HG03457 (cell line): ENCODE data around the gene TNNI3K.
"Not testable (repeated sequence)": the region's sequence is repeated elsewhere in the genome, so short reads cannot be mapped to it uniquely, and the experiment has no call there.

Experiments
- ATAC-seq: cut with Tn5 transposase; IDR thresholded peaks from one replicate; pipeline ENCODE4 v1.9.1; 2021; ENCODE audit warnings: moderate number of reproducible peaks; ENCODE audit not compliant: unreplicated experiment

Gene TNNI3K, protein sequence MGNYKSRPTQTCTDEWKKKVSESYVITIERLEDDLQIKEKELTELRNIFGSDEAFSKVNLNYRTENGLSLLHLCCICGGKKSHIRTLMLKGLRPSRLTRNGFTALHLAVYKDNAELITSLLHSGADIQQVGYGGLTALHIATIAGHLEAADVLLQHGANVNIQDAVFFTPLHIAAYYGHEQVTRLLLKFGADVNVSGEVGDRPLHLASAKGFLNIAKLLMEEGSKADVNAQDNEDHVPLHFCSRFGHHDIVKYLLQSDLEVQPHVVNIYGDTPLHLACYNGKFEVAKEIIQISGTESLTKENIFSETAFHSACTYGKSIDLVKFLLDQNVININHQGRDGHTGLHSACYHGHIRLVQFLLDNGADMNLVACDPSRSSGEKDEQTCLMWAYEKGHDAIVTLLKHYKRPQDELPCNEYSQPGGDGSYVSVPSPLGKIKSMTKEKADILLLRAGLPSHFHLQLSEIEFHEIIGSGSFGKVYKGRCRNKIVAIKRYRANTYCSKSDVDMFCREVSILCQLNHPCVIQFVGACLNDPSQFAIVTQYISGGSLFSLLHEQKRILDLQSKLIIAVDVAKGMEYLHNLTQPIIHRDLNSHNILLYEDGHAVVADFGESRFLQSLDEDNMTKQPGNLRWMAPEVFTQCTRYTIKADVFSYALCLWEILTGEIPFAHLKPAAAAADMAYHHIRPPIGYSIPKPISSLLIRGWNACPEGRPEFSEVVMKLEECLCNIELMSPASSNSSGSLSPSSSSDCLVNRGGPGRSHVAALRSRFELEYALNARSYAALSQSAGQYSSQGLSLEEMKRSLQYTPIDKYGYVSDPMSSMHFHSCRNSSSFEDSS

DNA sequence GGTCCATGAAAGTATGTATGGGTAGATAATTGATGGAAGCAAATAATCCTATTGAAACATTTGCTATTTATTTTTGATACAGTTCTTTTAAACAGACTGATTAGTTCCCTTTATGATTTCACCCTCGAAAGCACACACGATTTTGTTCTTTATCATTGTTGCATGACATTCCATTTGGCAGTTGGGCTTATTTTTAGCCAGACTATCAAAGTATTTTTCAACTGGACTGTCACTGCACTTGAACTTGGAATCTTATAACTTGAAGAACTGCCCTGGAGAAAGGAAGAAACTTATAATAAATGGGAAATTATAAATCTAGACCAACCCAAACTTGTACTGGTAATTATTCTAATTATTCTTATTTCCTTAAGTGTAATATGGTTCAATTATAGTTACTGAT, at the start of gene TNNI3K:
Gene TNNI3K, plus strand, starts transcription at position 235 of the 400 bp plus-strand sequence. Its CDS starts 65 bp downstream, at position 300.
- ATAC-seq, result no peak

DNA sequence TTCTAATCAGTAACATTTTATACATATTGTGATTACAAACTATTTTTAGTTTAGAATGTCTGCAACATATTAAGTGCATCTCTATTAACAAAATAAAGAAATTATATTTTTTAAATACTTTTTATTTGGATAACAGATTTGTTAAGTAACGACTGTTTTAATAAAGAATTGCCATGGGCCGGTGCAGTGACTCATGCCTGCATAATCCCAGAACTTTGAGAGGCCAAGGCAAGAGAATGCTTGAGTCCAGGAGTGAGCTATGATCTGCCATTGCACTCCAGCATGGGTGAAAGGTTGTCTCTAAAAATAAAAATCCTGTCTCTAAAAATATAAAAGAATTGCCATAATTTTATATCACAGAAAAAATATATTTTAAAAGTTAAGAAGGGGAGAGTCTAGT, 41.3 kb upstream of the TNNI3K start:
- no peak for ATAC-seq

DNA sequence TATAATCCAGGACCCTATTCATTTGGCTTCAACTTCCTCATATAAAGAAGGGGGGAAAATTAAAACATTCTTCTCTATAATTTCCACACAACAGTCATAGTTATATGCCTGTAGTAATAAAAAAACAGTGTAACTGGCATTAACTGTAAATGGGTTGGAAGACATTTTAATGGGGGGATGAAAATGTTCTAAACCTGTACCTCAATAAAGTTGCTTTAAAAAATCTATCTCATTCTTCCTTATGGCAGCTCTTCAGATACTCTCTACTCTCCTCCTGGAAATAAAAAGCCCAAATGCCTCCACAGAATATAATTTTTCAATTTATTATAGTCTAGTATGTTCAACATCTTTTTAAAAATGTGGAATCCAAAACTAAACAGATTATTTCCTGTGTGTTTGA, 39.8 kb upstream of the TNNI3K start:
- no peak for ATAC-seq

DNA sequence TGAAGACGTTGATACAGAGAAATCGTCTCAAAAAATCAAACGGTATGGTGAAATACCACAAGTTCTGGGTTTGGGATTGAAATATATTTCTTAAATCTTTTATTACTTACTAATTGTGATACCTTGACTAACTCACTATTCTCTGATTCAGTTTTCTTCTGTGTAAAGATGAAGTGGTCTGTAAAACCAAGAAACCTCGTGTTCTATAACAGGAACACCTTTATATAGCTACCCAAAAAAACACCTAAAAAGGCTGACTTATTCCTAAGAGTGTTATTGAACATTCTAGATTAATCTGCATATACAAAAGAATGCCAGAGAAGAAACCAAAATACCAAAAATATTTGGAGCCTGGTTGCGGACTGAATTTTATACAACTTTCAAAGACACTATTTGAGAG, 37.9 kb upstream of the TNNI3K start:
- ATAC-seq, result no peak

DNA sequence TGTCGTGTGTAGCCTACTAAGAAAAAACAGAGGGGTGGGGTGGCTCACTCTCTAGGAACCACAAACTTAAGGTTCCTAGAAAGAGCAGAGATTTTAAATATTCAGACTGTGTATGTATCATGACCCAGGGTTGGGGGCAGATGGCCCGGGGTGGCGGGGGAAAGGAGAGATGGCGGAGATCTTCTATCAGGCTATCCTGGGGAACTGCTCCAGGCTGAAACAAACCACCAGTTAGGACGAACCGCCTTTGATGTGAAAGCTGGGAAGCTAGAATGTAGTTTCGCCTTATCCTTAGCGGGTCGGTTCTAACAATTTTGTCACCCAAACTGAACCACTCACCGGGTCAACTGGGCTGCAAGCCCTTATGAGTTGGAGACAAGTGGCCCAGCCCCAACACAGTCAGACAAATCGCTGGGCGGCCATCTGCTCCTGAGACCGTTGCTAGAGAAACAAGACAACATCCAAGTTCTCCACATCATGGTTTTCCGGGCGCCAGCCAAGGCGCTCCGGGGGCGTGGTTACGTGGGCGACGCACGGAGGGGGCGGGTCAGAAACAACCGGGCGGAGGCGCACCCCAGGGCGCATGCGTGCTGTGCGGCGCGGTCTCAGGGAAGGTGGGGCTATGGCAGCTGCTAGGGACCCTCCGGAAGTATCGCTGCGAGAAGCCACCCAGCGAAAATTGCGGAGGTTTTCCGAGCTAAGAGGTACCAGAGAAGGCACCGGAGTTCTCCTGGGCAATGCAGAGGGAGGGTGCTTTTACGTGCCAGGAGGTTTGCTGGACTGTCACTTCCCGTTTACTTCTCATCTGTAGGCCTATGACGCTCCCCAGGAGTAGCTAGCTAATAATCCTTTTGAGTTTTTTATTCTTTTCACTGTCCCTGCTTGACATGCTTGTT, 37.3 kb upstream of the TNNI3K start, which contains the start of the genes FPGT and LRRIQ3:
Gene FPGT, plus strand, starts transcription at position 586 of the 896 bp plus-strand sequence. Its CDS starts 37 bp downstream, at position 623.
Gene LRRIQ3, minus strand, starts transcription at position 520 of the 896 bp plus-strand sequence. CDS start 14,492 bp downstream, outside the sequence.
- peak; percentile 97 for ATAC-seq

DNA sequence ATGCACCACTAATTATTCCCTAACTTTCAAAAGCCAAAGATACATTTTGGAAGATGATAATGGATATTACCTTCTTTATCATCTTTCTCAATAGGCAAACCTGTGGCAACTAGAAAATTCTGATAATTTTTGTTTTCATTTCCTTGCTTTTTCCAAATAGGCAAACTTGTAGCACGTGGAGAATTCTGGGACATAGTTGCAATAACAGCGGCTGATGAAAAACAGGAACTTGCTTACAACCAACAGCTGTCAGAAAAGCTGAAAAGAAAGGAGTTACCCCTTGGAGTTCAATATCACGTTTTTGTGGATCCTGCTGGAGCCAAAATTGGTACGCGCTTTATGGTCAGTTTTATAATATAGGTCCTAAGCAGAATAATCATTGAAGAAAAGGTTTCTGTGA, 35.7 kb upstream of the TNNI3K start:
- ATAC-seq, result no peak

DNA sequence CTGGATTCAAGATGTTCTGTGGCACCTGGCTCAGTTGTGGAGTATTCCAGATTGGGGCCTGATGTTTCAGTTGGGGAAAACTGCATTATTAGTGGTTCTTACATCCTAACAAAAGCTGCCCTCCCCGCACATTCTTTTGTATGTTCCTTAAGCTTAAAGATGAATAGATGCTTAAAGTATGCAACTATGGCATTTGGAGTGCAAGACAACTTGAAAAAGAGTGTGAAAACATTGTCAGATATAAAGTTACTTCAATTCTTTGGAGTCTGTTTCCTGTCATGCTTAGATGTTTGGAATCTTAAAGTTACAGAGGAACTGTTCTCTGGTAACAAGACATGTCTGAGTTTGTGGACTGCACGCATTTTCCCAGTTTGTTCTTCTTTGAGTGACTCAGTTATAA, 29.9 kb upstream of the TNNI3K start:
- ATAC-seq, result no peak

DNA sequence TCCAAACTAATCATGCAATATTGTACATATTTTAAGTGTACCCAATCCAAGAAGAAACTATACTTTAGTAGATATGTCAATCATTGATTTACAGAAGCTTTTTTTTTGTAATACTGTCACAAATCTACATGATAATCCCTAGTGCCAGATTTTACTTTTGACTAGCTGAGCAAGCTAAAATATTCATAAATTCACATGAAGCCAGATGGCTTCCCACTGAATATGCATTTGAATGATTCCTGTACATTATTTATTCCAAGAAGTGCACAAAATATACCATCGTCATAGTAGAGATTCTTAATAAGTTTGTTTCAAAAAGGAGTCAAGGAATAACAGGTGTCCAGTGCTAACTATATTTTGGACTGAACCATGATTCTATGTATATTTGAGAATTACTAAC, 20.0 kb upstream of the TNNI3K start:
- no peak for ATAC-seq

DNA sequence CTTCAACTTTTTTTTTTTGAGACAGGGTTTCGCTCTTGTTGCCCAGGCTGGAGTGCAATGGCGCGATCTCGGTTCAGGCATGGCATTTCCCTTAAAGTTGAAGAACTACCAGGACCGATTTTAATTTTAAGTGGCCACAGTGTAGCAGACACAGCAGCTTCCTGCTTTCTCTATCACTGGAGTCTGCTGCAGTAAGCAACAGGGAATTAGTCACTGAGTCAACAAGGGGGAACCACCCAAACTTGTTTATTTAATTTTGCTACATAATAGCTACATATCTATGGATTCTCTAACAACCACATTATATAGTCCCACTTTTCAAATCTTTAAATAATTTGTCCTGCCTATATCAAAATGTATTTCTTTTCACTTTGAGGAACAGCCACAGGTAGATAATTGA, 12.5 kb upstream of the TNNI3K start:
- ATAC-seq, result no peak

DNA sequence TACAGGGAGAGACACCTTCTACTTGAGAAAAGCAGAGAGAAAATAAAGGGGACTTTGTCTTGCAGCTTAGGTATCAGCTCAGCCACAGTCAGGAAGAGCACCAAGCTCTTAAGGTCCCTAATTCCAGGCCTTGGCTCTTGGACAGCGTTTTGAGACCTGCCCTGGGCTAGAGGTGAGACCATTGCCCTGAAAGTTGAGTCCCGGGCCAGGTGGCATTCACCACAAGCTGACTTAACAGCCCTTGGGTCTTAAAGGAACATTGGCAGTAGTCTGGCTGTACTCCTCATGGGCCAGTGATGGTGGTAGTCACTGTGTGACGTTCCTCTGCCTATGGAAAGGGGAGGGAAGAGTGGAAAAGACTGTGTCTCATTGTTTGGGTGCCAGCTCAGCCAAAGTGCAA, 11.7 kb upstream of the TNNI3K start:
- no peak for ATAC-seq

DNA sequence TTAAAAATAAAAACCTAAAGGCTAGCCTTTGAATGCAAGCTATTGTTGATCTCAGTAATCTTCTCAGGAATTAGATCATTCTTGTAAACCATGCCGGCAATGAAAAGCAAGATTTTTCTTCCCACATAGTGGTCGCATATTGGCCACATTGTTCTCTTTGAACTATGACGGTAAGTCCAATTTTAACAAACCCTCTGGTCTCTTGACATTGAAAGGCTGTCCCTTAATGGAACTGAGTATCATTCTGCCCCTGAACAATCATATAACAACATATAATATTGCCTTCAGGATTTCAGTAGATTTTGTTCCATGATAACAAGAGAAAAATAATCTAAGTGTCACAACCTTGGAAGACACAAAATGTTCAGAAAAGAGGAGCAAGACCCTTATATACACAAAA, 1.3 kb downstream of the TNNI3K start:
- ATAC-seq, result no peak

DNA sequence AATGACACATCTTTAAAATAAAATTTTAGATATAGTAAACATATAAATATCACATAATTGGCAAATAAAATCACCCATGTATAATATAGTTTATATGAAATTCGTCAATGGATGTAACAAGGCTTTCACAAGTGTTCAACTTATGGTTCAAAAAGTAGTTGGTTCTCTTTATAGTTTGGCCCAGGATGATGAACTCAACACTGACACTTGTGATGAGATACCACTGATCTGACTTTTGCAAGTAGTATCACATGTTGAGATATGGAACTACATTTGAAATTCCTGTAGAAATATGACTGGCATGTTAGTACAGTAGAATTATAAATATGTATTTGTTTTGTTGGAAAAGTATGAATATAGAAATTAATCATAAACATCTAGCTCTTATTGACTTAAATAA, 1.8 kb downstream of the TNNI3K start:
- no peak for ATAC-seq

DNA sequence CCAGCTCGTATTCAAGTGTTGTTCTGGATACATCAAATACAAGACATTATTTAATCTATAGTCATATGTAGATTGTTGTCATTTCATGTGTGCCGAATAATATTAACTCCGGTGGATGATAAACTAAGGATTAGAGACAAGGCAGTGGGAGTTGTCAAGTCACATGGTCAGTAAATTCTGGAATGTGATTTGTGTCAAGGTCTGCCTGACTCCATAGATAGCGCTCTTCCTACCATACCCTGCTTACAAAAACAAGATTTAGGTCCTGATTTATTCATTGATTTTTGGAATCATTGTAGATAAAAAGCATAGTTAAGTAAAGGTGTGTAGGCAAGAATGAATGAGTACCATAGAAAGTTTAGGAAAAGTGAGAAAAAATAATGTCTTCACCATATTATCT, 2.6 kb downstream of the TNNI3K start:
- no peak for ATAC-seq

DNA sequence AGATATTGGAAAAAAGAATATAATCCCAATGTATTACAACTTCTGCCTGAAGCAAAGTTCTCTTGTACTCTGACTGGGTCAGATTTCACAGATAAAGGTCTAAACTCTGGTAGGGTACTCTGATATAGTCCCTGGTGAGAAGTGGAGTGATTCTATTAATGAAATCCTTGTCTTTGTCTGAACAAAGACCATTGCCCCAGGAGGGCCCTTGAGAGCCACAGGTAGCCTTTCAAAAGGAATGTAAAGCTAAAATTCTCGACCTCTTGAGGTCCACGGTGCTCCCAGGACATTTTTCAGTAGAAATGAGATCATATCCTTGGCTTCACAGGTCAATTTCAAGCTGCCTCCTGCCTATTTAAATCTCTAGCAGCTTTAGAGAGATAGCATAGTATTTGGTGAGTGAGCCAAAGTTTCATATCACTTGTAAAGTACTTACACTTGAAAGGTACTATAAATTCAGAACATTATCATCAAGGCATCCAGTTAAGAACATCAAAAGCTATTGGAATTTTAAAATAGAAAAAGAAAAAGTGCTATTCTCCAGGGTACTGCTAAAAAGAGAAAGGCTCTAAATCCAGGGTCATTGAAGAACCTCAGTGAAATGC, 10.1 kb downstream of the TNNI3K start:
- no peak for ATAC-seq

DNA sequence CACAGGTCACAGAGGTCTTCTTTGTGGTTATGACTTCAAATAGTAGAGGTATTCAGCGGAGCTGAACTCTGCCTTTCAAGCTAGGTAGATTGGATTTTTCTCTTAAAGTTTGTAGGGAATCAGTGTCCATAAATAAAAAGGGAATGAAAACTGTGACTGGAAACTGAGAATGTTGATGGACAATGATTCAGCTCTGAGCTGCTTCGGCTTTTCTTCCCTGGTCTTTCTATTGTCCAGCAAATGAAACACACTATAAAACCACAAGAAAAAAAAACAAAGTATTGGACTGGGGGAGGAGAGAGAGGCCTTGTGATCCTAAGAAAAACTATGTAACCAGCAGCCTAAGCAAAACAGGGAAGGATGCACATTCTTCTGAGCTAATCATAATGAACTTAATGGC, 11.1 kb downstream of the TNNI3K start:
- no peak for ATAC-seq

DNA sequence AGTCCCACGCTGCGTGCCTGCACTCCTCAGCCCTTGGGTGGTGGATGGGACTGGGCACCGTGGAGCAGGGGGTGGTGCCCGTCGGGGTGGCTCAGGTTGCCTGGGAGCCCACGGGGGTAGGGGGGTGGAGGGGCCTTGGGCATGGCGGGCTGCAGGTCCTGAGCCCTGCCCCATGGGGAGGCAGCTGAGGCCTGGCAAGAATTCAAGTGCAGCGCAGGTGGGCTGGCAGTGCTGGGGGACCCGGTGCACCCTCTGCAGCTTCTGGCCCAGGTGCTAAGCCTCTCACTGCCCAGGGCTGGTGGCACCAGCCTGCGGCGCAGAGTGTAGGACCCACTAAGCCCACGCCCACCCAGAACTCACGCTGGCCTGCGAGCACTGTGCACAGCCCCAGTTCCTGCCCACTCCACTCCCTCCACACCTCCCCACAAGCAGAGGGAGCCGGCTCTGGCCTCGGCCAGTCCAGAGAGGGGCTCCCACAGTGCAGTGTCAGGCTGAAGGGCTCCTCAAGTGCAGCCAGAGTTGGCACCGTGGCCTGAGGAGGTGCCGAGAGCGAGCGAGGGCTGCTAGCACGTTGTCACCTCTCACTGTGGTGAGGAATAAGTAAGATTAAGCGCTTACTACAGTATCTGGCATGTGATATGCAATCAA, 12.8 kb downstream of the TNNI3K start:
- ATAC-seq, result no peak

DNA sequence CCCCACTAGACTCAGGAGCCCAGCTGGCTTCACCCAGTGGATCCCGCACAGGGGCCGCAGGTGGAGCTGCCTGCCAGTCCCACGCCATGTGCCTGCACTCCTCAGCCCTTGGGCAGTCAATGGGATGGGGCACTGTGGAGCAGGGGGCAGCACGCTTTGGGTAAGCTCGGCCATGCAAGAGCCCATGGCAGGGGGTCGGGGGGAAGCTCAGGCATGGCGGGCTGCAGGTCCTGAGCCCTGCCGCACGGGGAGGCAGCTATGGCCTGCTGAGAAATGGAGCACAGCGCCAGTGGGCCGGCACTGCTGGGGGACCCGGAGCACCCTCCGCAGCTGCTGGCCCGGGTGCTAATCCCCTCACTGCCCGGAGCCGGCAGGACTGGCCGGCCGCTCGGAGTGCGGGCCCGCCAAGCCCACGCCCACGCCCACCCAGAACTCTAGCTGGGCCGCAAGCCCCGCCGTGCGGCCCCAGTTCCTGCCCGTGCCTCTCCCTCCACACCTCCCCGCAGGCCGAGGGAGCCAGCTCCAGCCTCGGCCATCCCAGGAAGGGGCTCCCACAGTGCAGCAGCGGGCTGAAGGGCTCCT, 18.1 kb downstream of the TNNI3K start:
- not testable (repeated sequence) for ATAC-seq

DNA sequence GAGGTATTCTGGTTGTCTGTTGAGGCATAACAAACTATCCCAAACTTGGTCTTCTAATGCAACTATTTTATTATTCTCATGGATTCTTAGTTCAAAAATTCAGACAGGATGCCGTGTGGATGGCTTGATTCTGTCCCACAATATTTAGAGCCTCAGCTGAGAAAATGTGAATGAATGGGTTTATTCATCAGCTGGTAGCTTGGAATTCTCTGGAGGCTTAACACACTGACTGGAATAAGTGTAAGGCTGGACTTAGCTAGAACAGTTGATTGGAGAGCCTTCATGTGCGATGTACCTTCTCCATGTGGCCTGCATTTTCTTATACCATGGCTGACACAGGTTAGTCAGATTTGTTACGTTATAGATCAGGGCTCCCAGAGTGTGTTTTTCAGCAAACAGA, 30.8 kb downstream of the TNNI3K start:
- no peak for ATAC-seq

DNA sequence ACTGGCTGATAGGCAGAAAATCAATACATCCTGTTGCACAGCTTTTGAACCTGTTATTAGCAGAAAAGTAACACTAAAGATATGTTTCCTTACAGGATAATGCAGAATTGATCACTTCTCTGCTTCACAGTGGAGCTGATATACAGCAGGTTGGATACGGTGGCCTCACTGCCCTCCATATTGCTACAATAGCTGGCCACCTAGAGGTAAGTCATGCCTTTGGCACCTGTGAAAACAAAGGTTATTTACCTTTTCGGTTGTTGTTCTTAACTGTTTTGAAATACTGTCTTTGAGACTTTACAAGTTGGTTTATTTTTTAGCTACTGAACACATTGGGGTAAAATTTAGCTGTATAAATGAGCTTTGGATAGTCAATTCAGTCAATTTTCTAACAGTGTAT, 36.3 kb downstream of the TNNI3K start:
- no peak for ATAC-seq
